Measurements from ENCODE around the gene GALNT12.

The GALNT12 gene

DNA sequence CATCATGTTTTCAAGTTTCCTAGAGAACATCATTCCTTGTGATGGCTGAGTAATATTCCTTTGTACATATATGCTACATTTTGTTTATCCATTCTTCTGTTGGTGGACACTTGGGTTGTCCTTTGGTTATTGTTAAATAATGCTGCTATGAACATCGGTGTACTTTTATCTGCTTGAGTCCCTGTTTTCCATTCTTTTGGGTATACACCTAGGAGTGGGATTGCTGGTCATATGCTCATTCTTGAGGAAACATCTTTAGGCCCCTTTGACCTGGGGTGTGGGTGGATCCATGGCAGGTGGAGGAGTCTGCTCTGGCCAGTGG, 25.3 kb downstream of the GALNT12 start:
- no peak for DNase-seq (ENCODE audit: low spot score)

DNA sequence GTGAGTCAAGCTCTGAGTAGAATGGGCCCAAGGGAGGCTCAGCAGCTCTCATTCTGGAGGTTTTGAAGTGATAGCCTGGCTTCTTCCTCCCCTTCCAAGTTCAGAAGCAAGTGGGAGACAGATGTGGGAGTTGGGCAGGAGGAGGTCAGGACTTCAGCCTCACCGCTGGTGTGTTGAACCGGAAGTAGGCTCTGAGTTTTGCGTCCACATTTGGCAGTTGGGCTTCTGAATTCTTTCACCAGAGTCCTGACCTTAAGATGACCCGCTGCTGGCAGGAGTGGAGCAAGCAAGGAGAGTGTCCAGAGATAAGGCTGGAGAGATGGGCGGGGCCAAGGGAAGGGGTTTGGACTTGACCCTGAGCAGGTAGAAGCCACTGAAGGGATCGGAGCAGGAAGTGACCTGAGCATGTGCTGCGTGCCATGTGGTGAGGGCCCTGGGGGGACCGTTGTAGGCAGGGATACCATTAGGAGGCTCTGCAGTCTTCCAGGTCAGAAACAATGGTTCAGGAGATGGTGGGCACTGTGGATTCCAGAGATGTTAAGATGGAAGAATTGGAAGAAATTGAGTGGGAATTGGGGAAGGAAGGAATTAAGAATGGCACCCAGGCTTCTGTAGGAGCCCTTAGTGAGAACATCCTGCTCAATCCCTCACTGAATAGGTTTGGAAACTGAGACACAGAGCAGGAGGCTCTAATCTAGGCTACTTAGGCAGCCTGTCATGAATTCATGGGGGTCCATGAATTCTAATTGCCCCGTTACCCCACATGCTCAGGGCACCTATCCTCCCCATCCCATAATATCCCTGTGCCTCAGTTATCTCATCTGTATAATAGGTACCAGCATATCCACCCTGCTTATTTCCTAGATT, 25.9 kb downstream of the GALNT12 start:
- DNase-seq (ENCODE audit: low spot score) = no peak

DNA sequence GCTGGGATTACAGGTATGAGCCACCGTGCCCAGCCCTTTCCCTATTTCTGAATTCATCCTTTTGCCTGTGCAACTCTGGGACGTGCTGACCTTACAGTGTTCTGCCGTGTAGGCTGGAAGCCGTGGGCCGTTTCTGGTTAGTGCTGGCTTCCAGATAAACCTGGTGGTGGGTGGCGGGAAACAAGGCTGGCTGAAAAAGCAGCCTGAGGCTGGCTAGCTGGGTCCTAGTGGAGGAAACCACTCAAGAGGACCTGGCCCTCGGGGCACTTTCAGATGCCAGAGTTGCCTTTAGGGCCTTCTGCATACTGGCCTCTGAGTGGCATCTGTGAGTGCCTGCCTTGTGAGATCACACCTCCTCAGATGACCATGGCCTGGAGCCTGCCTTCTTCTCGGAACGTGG, 26.9 kb downstream of the GALNT12 start:
- no peak for DNase-seq (ENCODE audit: low spot score)

DNA sequence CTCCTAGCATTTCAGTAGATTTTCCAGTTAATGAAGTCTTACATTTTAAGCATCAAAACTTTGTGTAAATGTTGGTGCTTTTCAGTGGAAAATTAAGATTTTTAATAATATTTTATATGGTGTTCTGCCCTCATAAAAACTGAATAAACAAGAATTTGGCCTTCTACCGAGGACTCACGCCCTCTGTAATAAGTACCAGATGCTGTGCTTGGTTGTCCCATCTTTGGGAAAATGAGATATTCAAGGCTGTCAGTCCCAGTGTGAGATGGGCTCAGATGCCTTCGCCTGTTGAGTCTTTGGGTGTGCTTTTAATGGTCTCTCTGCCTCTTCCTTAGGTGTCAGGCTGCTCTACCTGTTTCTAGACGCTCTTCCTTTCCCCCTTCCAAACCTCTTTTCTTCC, 28.7 kb downstream of the GALNT12 start:
- no peak for DNase-seq (ENCODE audit: low spot score)

DNA sequence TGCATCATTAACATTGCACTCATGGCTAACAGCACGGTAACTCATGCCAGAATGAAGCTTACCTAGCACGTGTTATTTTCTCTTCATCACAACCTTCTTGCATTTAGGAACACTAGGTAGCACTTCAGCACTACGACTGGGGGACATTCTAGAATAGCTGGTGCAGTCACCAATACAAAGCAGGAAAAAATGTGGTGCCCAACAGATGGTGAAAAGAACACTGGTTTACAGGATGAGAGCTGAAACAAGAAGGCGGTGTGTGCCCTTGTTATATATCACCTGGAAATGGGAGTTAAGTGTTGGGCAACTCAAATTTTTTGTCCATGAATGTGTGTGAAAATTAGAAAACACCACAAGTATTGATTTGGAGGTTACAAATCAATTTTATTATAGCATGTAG, 30.0 kb downstream of the GALNT12 start:
- DNase-seq (ENCODE audit: low spot score) = no peak

DNA sequence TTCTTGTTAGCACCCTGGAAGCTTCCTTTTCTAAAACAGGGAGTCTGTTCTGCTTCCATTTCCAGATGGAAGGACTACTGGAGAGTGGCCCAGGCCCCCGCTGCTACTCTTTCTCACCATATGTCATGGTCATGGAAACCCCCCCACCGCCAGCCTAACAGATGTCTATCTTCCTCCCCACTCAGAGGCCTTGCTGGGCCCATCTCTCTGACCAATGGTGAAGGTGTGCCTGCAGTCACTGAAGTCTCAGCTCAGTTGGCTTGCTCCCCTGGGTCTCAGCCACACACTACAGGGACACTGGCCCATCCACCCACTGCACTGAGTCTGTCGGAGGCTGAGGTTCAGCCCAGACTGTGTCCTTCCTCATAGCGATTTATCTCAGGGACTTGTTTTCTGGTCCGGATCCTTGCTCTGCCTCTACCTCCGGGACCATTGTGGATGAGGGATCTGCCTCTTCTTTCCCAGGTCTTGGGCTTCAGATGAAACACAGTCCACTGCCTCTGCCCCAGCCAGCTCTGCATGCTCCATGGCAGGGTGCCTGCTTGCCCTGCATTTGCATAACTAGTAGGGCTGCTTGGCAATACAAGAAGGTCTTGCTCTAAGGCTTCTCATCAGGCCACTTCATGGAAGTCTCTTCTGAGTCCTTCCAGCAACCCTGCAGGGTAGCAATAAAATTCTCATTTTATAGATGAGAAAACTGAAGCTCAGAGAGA, 30.8 kb downstream of the GALNT12 start:
- DNase-seq (ENCODE audit: low spot score) = no peak

DNA sequence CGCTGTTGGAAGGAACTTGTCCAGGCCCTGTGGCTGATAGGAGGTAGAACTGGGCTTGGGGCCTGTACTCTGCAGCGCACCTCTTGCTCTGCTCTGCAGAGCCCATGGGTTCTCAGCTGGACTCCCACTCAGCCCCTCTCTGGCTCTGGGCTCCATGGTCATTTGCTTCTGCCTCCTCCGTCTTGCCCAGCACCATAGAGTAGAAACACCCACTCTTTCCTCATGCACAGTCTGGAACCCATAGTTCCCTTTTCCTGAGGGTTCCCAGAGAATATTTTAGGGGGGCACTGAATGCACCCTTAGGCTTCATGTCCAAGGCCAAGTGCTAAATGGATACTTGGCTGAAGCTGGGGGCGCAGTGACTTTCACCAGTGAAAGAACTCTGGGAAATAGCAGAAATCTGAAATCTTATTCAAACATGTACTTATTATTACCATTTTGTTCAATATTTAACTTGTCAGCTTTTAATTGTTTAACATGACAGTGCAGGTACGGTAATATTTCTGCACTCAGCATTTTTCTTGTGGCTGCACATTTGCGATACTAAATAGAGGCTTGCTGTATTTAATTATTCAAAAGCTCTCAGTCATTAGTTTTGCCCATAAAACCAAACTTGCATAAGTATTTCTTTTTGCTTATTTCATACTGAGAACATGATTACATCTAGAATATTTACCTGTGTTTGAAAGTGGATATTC, 31.5 kb downstream of the GALNT12 start:
- no peak for DNase-seq (ENCODE audit: low spot score)

DNA sequence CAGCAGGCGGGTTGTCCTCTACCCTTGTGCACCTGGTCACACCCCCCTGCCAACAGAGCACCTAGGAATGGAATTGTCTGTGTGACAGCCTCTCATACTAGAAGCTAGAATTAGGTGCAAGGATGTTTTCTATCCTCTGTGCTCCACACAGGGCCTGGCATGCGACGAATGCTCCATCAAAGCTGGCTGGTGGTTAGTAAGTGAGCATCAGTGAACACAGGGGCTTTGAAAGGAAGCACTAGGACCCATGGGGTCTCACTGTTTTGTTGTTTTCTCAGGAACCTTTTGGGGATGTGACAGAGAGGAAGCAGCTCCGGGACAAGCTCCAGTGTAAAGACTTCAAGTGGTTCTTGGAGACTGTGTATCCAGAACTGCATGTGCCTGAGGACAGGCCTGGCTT, 32.3 kb downstream of the GALNT12 start:
- no peak for DNase-seq (ENCODE audit: low spot score)

DNA sequence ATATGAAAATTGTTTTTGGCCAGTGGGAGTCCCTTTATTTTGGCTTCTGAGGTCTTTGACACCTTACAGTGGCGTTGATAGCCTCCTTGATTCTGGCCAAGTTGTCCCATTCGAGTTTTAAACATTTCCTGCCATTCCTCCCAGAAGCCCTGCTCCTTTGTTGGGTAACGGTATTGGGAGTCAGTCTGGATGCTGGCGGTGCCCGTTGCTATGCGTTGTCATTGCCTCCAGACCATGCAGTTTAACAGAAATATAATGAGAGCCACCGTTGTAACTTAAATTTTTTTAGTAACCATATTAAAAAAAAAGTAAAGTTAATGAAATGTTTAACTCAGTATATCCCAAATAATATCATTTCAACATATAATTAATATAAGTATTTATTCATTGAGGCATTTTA, 35.0 kb downstream of the GALNT12 start:
- DNase-seq (ENCODE audit: low spot score) = no peak

DNA sequence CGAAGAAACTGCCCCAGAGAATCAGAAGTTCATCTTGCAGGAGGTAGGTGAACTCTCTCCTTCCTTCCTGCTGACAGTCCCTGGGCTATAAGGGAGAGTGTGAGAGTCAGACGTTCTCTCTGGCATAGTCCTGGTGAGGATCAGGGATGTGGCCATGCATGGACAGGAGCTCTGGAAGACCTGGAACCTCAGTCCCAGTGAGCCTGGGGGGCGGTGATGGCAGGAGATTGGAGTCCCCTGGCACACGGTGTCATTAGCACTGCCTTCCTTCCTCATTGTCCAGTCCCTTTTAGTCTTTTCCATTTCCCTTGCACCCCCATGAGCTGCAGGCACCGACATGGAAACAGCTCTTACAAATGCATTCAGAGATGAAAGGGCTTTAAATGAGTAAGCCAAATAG, 38.6 kb downstream of the GALNT12 start:
- DNase-seq (ENCODE audit: low spot score) = no peak

DNA sequence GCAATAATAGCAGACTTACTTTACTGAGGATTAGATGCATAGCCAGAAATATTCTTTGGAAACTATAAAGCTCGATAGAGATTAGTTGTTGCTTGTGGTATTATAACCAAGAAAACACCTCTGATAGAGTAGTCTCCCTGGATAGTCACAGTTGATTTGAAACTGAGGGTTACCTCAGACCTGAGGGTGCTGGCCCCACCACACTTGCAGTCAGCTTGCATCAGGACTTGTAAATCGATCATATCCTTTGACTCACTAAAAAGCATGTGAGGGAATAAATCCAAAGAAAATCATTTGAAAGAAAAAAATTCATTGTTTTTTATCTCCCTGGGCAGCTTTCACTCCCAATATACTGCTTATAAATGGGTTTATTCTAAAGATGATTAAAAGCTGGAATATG, 39.4 kb downstream of the GALNT12 start:
- DNase-seq (ENCODE audit: low spot score) = no peak

DNA sequence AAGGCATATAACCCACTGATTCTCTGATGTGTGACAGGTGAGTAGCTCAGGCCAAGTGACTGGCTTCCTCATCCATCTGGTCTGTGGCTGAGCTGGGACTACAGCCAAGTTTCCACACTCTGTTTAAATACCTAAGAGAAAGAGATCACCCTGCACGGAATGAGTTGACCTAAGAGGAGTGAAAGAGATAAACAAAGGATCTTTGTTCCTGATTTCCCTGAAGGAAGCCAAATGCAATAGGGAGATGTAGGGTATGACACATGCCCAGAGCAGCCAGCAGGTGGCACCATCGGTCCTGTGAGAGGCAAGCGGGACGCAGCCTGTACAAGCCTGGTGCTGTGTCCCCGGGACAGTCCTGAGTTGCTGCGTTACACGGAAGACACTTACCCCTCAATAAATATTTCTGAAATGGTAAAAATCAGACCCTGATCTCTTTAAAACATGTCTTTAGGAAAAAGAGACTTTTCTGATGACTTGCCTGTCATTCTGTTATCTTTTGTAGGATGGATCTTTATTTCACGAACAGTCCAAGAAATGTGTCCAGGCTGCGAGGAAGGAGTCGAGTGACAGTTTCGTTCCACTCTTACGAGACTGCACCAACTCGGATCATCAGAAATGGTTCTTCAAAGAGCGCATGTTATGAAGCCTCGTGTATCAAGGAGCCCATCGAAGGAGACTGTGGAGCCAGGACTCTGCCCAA, 41.1 kb downstream of the GALNT12 start:
- DNase-seq (ENCODE audit: low spot score) = peak; percentile 84

DNA sequence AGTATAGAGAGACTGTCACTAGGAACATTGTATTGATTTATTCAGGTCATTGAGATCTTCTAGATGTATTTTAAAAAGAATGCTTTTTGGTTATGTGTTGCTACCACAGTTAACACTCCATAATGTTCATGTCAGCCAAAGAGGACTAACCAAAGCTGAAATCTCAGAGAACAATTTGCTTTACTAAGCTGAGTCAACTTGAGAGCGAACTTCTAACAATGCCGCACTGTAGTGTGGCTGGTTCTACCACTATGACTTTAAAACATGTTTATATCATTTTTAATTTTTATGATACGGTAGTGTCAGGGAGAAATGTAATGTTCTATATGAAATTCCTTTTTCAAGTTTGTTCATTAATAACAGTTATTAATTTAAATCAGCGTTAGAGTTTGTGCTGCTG, 42.1 kb downstream of the GALNT12 start:
- no peak for DNase-seq (ENCODE audit: low spot score)

DNA sequence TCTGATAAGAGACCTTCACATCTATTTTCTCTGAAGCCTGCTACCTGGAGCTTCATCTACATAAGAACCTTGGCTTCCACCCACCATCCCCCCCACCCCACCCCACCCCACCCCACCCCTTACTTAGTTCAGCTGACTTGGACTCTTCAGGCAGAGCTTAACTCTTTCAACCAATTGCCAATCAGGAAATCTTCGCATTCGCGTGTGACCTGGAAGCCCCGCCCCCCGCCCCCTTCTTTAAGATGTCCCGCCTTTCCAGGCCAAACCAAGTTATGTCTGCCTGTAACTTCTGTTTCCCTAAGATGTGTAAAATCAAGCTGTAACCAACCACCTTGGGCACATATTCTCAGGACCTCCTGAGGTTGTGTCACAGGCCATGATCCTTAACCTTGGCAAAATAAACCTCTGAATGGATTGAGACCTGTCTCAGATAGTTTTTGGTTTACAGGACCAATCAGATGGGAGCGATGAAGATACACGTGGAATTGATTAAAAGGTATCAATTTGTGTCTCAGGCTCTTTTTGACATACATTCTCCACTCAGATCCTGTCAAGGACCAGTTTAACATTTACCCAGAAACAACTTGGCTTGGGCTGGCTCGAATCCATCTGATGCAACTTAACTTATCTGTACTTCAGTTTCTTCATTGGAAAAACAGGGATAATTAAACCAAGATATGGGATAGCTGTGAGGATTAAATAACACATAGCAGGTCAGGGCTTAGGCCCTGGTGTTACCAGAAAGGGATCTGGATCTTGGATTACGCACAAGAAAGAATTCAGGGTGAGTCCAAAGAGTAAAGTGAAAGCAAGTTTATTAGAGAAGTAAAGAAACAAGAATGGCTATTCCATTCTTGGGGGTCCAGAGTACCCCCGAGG, 43.6 kb downstream of the GALNT12 start:
- DNase-seq (ENCODE audit: low spot score) = no peak

DNA sequence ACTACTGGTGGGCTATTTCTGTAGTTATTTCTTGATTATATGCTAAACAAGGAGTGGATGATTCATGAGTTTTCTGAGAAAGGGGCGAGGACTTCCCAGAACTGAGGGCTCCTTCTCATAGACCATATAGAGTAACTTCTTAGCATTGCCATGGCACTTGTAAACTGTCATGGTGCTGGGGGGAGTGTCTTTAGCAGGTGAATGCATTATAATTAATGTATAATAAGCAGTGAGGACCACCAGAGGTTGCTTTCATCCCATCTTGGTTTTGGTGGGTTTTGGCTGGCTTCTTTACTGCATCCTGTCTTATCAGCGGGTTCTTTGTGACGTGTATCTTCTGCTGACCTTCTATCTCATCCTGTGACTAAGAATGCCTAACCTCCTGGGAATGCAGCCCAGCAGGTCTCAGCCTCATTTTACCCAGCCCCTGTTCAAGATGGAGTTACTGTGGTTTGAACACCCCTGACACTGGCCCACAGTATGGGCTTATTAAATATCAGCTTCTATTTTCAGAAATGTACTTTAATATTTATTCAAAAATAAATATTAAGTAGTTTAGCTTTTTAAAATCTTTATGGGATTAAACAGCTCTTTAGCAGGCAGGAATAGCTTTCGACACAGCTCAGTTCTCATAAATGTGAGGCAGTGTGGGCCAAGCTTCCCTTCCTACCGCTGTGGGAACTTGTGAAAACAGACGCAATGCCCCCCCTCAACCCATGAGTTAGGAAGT, 44.4 kb downstream of the GALNT12 start:
- no peak for DNase-seq (ENCODE audit: low spot score)

DNA sequence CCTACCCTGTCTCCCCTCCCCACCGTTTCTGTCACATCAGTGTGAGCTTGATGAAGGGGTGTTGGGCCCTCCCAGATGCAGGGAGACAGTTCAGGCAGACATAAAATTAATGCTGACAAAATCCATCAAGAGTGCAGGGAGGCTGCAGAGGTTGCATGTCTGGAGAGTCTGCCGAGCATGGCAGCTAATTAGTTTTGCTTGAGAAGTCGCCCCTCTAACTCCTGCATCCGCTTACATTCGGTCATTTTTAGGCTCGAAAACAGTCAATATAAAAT, 44.9 kb downstream of the GALNT12 start:
- no peak for DNase-seq (ENCODE audit: low spot score)

DNA sequence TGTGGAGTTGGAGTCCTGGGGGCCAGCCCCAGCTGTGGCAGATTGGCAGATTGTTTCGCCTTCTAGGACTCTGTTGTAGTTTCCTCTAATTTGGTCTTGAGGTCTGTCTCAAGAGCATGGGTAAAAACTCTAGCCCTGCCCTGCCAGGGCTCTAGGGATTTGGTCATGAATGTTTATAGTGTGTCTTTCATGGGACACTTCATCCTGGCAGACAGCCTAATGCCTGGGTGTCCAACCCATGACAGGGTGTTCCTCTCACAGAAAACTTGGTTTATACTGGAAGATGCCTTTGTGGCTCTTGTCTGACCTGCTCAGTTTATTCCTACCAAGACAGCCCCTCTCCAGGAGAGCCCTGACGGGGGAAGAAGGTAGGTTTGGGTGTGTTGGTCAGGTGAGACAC, 45.5 kb downstream of the GALNT12 start:
- no peak for DNase-seq (ENCODE audit: low spot score)

DNA sequence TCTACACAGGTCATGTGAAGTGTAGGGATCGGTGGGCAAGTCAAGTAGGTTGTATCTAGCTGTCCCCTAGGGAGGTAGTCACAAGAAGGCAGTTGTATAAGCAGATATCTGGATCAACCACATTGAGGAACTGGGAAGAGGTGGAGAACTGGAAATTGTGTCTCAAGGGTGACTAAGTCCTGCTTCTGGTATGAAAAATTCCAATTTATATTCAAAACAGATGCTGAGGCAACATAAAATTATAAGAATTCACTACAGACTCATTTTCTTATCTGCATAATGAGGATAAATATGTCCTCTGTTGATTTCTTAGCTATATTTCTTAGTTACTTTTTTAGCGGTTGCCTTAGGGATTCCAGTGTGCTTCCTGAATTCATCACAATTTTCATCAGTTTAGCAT, 46.8 kb downstream of the GALNT12 start:
- DNase-seq (ENCODE audit: low spot score) = no peak

DNA sequence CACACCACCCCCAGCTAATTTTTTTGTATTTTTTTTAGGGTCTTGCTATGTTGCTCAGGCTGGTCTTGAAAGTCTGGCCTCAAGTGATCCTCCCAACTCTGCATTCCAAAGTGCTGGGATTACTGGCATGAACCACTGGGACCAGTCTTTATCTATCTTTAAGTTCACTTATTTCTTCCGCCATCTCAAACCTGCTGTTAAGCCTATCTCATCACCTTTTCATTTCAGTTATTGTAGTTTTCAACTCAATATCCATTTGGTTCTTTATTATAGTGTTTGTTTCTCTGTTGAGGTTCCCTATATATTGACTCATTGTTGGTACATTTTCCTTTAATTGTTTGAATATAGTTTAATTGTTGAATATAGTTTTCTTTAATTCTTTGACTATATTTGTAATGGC, 48.1 kb downstream of the GALNT12 start:
- DNase-seq (ENCODE audit: low spot score) = no peak

DNA sequence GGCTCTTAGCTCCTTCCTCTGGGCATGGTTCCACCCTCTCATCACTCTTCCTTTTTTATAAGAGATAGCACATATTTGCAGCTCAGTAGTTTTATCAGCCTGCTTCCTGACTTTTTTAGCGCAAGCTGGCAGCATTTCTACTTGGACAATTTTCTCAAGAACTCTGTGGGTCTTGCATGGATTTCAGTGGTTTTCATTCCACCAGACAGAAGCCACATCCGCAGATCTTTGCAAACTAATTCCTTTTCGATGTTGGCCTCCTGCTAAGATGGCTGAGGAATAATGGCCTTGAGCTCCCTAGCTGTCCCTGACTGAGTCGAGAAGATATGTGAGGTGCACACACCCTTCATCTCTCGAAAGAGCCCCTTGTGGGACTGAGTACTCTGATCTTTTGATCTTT, 49.5 kb downstream of the GALNT12 start:
- DNase-seq (ENCODE audit: low spot score) = no peak

DNA sequence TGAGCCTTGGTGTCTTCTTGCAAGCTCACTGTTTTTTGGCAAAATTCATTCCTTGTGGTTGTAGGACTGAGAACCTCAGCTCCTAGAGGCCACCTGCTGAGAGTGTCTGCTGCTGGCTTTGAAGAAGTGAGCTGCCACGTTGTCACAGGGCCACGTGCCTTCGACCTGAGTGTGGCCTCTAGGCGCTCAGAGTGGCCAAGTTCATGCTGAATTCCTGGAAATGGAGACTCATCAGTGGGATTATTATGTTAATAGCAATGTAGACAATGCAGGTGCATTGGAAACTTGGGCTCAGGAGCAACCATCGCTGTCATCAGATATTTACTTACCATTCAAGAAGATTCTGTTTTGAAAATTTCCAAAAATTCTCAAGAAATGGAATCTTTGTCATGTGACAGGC, 52.5 kb downstream of the GALNT12 start:
- no peak for DNase-seq (ENCODE audit: low spot score)
